HUES48 (cell line): Measurements from ENCODE around the gene CR2.
A peak's percentile ranks its signal among the peaks of the same experiment; 100 is the strongest.
"Not testable (repeated sequence)": the region's sequence is repeated elsewhere in the genome, so short reads cannot be mapped to it uniquely, and the experiment has no call there.

ENCODE experiments used
- H3K27ac ChIP-seq: one replicate; pipeline ENCODE4 v1.7.0; 2013; ENCODE audit warnings: low read depth, low read length, inconsistent platforms
- H3K27me3 ChIP-seq: 2 replicates; pipeline ENCODE4 v1.6.1; 2013; ENCODE audit warnings: mild to moderate bottlenecking, low read length; ENCODE audit not compliant: control insufficient read depth, insufficient read depth
- H3K36me3 ChIP-seq: 2 replicates; pipeline ENCODE4 v1.6.1; 2013; ENCODE audit warnings: low read length; ENCODE audit not compliant: control insufficient read depth, insufficient read depth
- H3K4me1 ChIP-seq: 2 replicates; pipeline ENCODE4 v1.6.1; 2013; ENCODE audit warnings: mild to moderate bottlenecking, low read length; ENCODE audit not compliant: control insufficient read depth, insufficient read depth
- H3K4me3 ChIP-seq: 2 replicates; pipeline ENCODE4 v1.5.1; 2013; ENCODE audit warnings: mild to moderate bottlenecking, low read depth, low read length
- H3K9ac ChIP-seq: 2 replicates; pipeline ENCODE4 v1.6.1; 2013; ENCODE audit warnings: mild to moderate bottlenecking, low read depth, low read length, moderate library complexity
- H3K9me3 ChIP-seq: 2 replicates; pipeline ENCODE4 v1.6.1; 2013; ENCODE audit warnings: low read length; ENCODE audit not compliant: control insufficient read depth, insufficient read depth

CR2 gene

GRCh38 chr1:207493212-207493611, 39.1 kb downstream of the CR2 start:
- Histone ChIP-seq H3K4me3 (no peak overlapping the region), H3K27me3 (peaks cover 40% of the 10 kb centered on the region), H3K4me1 (peaks cover 4% of the 10 kb centered on the region; the same call in 1 of the 2 replicates), H3K9ac (no peak overlapping the region), H3K36me3 (no peaks in the 10 kb centered on the region), H3K9me3 (no peaks in the 10 kb centered on the region), H3K27ac (no peak overlapping the region)

DNA sequence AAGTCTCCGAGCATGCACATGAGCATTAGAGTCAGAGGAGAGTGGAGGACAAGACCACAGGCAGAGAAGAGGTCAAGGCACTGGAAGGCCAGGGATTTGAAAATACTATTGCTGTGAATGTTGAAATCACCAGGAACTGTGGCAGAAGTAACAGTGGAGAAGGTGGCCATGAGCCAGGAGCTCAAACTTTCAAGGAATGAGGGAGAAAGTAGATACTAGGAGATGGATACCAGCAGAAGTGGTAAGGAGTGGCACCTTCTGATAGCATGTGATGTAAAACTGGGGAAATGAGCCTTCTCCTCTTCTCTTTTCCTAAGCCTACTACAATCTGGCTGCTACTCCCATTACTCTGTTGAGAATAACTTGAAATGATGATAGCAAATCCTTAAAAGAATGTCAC, 40.0 kb downstream of the CR2 start:
- Histone ChIP-seq H3K4me3 (no peak overlapping the region), H3K9ac (no peak overlapping the region), H3K36me3 (no peaks in the 10 kb centered on the region), H3K9me3 (no peaks in the 10 kb centered on the region), H3K4me1 (peaks cover 4% of the 10 kb centered on the region; the same call in 1 of the 2 replicates), H3K27me3 (peaks cover 41% of the 10 kb centered on the region), H3K27ac (no peak overlapping the region)

- not testable (repeated sequence) for H3K4me1 ChIP-seq, H3K27ac ChIP-seq, H3K9ac ChIP-seq, H3K36me3 ChIP-seq, H3K9me3 ChIP-seq
- Histone ChIP-seq H3K4me3 (peak overlapping the region; percentile 63; the same call in 1 of the 2 replicates), H3K27me3 (peaks cover 41% of the 10 kb centered on the region)
Observed at GRCh38 chr1:207495281-207495680, 41.2 kb downstream of the CR2 start.

- Histone ChIP-seq H3K36me3 (no peaks in the 10 kb centered on the region), H3K27me3 (peaks cover 41% of the 10 kb centered on the region), H3K27ac (no peak within 1 kb of the TSS), H3K9me3 (no peaks in the 10 kb centered on the region), H3K4me1 (peaks cover 4% of the 10 kb centered on the region; the same call in 1 of the 2 replicates), H3K9ac (peak within 1 kb of the TSS; percentile 43; the same call in 1 of the 2 replicates), H3K4me3 (peak within 1 kb of the TSS; percentile 63)
Observed at GRCh38 chr1:207495801-207496792, 42.0 kb downstream of the CR2 start, which contains the start of gene CR1. Gene CR1 (plus strand): TSS chr1:207496157. CDS start chr1:207496268, 111 bp downstream.

DNA sequence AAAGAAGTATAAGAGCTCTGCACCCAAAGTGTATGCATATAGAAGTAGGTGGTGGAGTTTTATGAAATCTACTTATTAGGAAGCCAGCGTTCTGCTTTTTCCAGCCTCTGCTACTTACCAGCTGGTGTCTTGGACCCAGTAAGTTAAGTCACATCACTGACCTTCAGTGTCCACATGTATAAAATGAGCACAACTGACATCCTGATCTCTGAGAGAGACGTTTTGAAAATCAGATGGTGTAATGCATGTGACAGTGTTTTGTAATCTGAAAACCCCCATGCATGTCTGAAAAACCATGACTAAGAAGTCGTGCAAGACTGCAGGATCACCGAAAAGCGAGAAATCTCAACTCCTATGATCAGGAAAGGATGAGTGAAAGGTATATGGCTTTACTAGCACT, 43.8 kb downstream of the CR2 start:
- Histone ChIP-seq H3K9ac (no peak overlapping the region), H3K36me3 (no peaks in the 10 kb centered on the region), H3K27me3 (peaks cover 41% of the 10 kb centered on the region), H3K4me1 (peaks cover 4% of the 10 kb centered on the region; the same call in 1 of the 2 replicates), H3K4me3 (no peak overlapping the region), H3K27ac (no peak overlapping the region), H3K9me3 (no peaks in the 10 kb centered on the region)

DNA sequence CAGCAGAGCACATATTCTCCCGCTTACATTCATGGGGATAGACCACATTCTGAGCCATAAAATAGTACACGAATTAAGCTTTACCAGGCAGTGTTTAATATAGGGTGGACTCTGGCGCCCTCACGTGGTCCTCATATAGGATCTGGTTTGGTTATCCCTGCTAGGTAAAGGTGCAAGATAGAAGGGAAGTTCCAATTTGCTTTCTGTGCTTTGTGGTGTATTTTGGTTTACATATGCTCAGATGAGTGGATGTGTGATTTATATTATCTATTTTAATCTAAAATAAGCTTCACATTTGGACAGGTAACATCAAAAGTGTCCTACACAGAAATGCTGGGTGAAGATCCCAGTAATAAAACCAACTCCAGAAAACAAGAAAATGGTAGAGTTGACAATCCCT, 45.4 kb downstream of the CR2 start:
- Histone ChIP-seq H3K36me3 (no peaks in the 10 kb centered on the region), H3K9ac (no peak overlapping the region), H3K27me3 (peaks cover 35% of the 10 kb centered on the region), H3K4me3 (no peak overlapping the region), H3K4me1 (peaks cover 4% of the 10 kb centered on the region; the same call in 1 of the 2 replicates), H3K27ac (no peak overlapping the region), H3K9me3 (no peaks in the 10 kb centered on the region)

- Histone ChIP-seq H3K27ac (no peak overlapping the region), H3K36me3 (no peaks in the 10 kb centered on the region), H3K4me3 (no peak overlapping the region), H3K27me3 (peaks cover 30% of the 10 kb centered on the region), H3K4me1 (peaks cover 4% of the 10 kb centered on the region; the same call in 1 of the 2 replicates), H3K9me3 (no peaks in the 10 kb centered on the region), H3K9ac (no peak overlapping the region)
Observed at GRCh38 chr1:207500306-207500705, 46.2 kb downstream of the CR2 start.

GRCh38 chr1:207501071-207501470, 46.9 kb downstream of the CR2 start:
- H3K27ac ChIP-seq: no peak overlapping the region
- H3K4me1 ChIP-seq: no peaks in the 10 kb centered on the region
- no peak overlapping the region for H3K9ac ChIP-seq
- H3K27me3 ChIP-seq: peaks cover 22% of the 10 kb centered on the region
- H3K36me3 ChIP-seq: no peaks in the 10 kb centered on the region
- H3K4me3 ChIP-seq: no peak overlapping the region
- H3K9me3 ChIP-seq: no peaks in the 10 kb centered on the region

DNA sequence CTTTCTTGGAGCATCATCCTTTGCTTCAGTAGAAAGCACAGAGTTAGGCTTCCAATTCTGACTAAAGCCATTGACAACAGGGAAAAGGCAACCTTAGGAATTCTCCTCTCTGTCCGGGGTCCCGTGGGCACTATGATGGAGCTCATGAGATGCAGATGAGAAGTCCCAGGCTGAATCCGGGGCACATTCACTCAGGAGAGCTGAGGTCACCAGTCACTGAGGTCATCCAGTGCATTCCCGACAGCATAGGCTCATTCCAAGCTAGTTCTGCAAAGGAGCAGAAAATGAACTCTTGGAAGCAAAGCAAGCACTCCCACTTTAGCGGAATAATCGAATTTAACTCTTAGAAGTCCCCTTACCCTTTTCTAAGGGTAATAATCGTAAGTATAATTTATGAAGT, 48.6 kb downstream of the CR2 start:
- Histone ChIP-seq H3K9me3 (no peaks in the 10 kb centered on the region), H3K27me3 (peaks cover 6% of the 10 kb centered on the region; the same call in 1 of the 2 replicates), H3K36me3 (no peaks in the 10 kb centered on the region), H3K4me1 (no peaks in the 10 kb centered on the region), H3K4me3 (no peak overlapping the region), H3K27ac (no peak overlapping the region), H3K9ac (no peak overlapping the region)

DNA sequence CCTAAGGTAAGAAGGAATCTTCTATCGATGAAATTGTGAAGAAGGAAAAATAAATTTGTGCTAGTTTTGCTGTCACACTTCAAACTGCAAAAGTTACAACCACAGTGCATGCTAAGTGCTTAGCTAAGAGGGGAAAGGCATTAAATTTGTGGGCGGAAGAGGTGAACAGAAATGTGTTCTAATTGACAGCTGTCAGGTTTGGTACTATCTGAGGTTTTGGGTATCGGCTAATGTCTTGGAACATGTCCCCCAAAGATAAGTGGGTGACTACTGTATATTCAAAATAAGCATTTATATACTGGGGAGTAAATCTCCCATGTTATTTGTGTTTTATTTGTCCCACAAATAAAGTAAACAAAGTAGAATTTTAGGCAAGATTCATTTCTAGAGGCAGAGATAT, 49.8 kb downstream of the CR2 start:
- Histone ChIP-seq H3K4me3 (no peak overlapping the region), H3K27ac (no peak overlapping the region), H3K9me3 (no peaks in the 10 kb centered on the region), H3K9ac (no peak overlapping the region), H3K4me1 (no peaks in the 10 kb centered on the region), H3K36me3 (no peaks in the 10 kb centered on the region), H3K27me3 (no peaks in the 10 kb centered on the region)

- no peaks in the 10 kb centered on the region for H3K9me3 ChIP-seq
- no peak overlapping the region for H3K27ac ChIP-seq
- H3K4me1 ChIP-seq: no peaks in the 10 kb centered on the region
- no peaks in the 10 kb centered on the region for H3K36me3 ChIP-seq
- no peaks in the 10 kb centered on the region for H3K27me3 ChIP-seq
- no peak overlapping the region for H3K4me3 ChIP-seq
- no peak overlapping the region for H3K9ac ChIP-seq
Observed at GRCh38 chr1:207504438-207504837, 50.3 kb downstream of the CR2 start.
